Osteoblast (primary cell): ENCODE data around the gene RPS24. TPM values are rescaled to one million over a fixed set of nuclear protein-coding genes. Genes with fewer than 3 reads are reported as not detected.

Source experiments
- DNase-seq: peaks from one replicate; pipeline ENCODE4 v3.0.0; 2011; ENCODE audit warnings: low spot score, mixed read lengths; ENCODE audit not compliant: insufficient read length; ENCODE audit errors: missing footprints
- H2AFZ ChIP-seq: 2 replicates; pipeline ENCODE4 v1.6.0; 2011; ENCODE audit warnings: mild to moderate bottlenecking, low read length
- H3K27ac ChIP-seq: 2 replicates; pipeline ENCODE4 v1.5.1; 2011; ENCODE audit warnings: mild to moderate bottlenecking, low read depth, low read length, moderate library complexity
- H3K27me3 ChIP-seq: 2 replicates; pipeline ENCODE4 v1.6.0; 2012; ENCODE audit warnings: mild to moderate bottlenecking, control low read depth, inconsistent platforms, low read length, moderate library complexity; ENCODE audit not compliant: insufficient read depth
- H3K36me3 ChIP-seq: 2 replicates; pipeline ENCODE4 v1.5.1; 2011; ENCODE audit warnings: mild to moderate bottlenecking, low read length, control low read depth, moderate library complexity; ENCODE audit not compliant: insufficient read depth
- H3K4me1 ChIP-seq: 2 replicates; pipeline ENCODE4 v1.5.1; 2011; ENCODE audit warnings: mild to moderate bottlenecking, low read length, control low read depth, moderate library complexity; ENCODE audit not compliant: insufficient read depth
- H3K4me2 ChIP-seq: 2 replicates; pipeline ENCODE4 v1.6.0; 2011; ENCODE audit warnings: mild to moderate bottlenecking, low read length; ENCODE audit not compliant: insufficient read depth
- H3K4me3 ChIP-seq: fragments of 200-600 bp; sonication (generic); 3 replicates; pipeline ENCODE4 v1.5.1; 2012; ENCODE audit warnings: mild to moderate bottlenecking, low read length, inconsistent platforms; ENCODE audit not compliant: insufficient read depth
- H3K79me2 ChIP-seq: 2 replicates; pipeline ENCODE4 v1.6.0; 2012; ENCODE audit warnings: mild to moderate bottlenecking, low read length, control low read depth, inconsistent platforms; ENCODE audit not compliant: insufficient read depth
- H3K9me3 ChIP-seq: 2 replicates; pipeline ENCODE4 v1.5.1; 2011; ENCODE audit warnings: low read depth, low read length, control low read depth
- H4K20me1 ChIP-seq: 2 replicates; pipeline ENCODE4 v1.6.0; 2012; ENCODE audit warnings: mild to moderate bottlenecking, low read length, control low read depth; ENCODE audit not compliant: insufficient read depth
- total RNA-seq: library from RNA; depleted of rRNA; stranded (reverse); fragments of >200 nt; gene quantifications from 2 replicates; pipeline ENCODE4 v1.2.3, GENCODE V29; 2012
- TF ChIP-seq, protein P1 (sequence below): IDR thresholded peaks from 2 replicates; pipeline ENCODE4 v1.5.1; 2011; ENCODE audit warnings: mild to moderate bottlenecking, low read depth, low read length, moderate library complexity; ENCODE audit errors: extremely low read depth

Gene RPS24
- total RNA-seq, 1 donor, result 1,685 TPM

DNA sequence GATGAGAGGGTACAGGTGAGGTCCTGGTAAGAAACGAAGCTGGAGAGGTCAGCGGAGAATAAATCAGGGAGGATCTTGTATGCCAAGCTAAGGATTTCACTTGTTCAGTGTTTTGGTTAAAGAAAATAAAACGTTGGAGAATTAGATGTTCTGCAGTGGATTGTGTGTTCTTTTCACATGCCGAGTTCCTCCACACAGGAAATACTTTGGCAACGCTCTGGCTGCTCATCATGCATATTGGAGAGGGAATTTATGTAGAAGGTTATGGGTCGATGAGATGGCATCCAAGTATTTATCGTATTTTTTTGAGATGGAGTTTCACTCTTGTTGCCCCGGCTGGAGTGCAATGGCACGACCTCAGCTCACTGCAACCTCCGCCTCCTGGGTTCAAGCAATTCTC, 11.0 kb downstream of the RPS24 start:
- peak overlapping the region; percentile 49 for H3K4me2 ChIP-seq
- TF ChIP-seq, protein P1, sequence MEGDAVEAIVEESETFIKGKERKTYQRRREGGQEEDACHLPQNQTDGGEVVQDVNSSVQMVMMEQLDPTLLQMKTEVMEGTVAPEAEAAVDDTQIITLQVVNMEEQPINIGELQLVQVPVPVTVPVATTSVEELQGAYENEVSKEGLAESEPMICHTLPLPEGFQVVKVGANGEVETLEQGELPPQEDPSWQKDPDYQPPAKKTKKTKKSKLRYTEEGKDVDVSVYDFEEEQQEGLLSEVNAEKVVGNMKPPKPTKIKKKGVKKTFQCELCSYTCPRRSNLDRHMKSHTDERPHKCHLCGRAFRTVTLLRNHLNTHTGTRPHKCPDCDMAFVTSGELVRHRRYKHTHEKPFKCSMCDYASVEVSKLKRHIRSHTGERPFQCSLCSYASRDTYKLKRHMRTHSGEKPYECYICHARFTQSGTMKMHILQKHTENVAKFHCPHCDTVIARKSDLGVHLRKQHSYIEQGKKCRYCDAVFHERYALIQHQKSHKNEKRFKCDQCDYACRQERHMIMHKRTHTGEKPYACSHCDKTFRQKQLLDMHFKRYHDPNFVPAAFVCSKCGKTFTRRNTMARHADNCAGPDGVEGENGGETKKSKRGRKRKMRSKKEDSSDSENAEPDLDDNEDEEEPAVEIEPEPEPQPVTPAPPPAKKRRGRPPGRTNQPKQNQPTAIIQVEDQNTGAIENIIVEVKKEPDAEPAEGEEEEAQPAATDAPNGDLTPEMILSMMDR, result no peak
- DNase-seq, result peak; percentile 36

DNA sequence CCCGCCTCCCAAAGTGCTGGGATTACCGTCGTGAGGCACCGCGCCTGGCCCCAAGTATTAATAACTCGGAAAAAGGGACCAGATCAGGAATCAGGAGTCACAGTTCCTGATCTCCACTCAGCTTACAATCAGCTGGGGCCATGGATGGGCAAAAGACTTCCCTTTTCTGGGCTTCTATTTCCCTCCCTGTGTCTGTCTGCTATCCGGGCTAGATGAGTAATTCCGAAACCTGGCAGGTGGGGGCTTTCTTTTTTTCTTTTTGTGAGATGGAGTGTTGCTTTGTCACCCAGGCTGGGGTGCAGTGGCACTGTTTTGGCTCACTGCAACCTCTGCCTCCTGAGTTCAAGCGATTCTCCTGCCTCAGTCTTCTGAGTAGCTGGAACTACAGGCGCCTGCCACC, 11.6 kb downstream of the RPS24 start:
- Histone ChIP-seq H2AFZ (no peak overlapping the region), H3K36me3 (peaks cover 25% of the 10 kb centered on the region), H4K20me1 (peaks cover 32% of the 10 kb centered on the region), H3K4me3 (no peak overlapping the region), H3K4me1 (peaks cover 23% of the 10 kb centered on the region), H3K27me3 (no peaks in the 10 kb centered on the region), H3K27ac (peak overlapping the region; percentile 18), H3K79me2 (peaks cover 7% of the 10 kb centered on the region), H3K9me3 (no peaks in the 10 kb centered on the region), H3K4me2 (no peak overlapping the region)
- TF ChIP-seq, protein P1, result no peak
- no peak for DNase-seq

More for the DNA sequence above, 11.0 kb downstream of the RPS24 start:
- Histone ChIP-seq H3K9me3 (no peaks in the 10 kb centered on the region), H3K27ac (peak overlapping the region; percentile 25), H3K79me2 (peaks cover 10% of the 10 kb centered on the region), H3K27me3 (no peaks in the 10 kb centered on the region), H3K36me3 (peaks cover 31% of the 10 kb centered on the region), H3K4me1 (peaks cover 23% of the 10 kb centered on the region), H4K20me1 (peaks cover 37% of the 10 kb centered on the region), H3K4me3 (no peak overlapping the region), H2AFZ (no peak overlapping the region)

DNA sequence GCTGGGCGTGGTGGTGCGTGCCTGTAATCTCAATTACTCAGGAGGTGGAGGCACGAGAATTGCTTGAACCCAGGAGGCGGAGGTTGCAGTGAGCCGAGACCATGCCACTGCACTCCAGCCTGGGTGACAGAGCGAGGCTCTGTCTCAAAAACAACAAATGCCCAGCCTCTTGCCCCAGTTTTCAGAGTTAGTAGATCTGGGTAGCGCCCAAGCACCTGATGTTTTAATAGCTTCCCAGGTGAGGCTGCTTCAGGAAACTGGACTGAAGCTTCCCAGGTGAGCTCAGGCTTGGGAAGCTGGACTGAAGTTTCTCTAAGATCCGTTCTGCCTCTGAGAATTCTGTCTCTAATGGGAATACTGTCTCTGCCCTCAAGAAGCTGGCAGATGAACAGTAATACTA, 12.2 kb downstream of the RPS24 start:
- TF ChIP-seq, protein P1, result no peak
- peaks cover 28% of the 10 kb centered on the region for H4K20me1 ChIP-seq
- no peaks in the 10 kb centered on the region for H3K27me3 ChIP-seq
- H2AFZ ChIP-seq, result no peak overlapping the region
- no peak overlapping the region for H3K4me2 ChIP-seq
- H3K4me3 ChIP-seq, result no peak overlapping the region
- peaks cover 23% of the 10 kb centered on the region for H3K4me1 ChIP-seq
- H3K27ac ChIP-seq, result no peak overlapping the region
- H3K79me2 ChIP-seq, result peaks cover 2% of the 10 kb centered on the region
- peaks cover 19% of the 10 kb centered on the region for H3K36me3 ChIP-seq
- DNase-seq, result no peak
- no peaks in the 10 kb centered on the region for H3K9me3 ChIP-seq

DNA sequence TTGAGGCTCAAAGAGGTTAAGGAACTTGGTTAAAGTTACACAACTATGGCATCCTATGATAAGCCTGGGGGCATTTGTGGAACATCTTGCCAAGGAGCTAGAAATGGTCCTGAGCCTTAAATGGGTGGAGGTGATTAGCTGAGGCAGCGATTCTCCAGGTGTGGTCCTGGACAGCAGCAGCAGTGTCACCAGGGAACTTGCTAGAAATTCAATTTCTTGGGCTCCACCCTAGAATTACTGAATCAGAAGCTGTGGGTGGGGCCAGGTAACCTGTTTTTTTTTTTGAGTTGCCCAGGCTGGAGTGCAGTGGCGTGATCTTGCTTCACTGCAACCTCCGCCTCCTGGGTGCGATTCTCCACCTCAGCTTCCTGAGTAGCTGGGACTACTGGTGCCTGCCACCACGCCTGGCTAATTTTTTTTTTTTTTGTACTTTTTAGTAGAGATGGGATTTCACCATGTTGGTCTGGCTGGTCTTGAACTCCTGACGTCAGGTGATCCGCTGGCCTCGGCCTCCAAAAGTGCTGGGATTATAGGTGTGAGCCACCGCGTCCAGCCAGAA, 13.1 kb downstream of the RPS24 start:
- Histone ChIP-seq H3K9me3 (no peaks in the 10 kb centered on the region), H3K36me3 (peaks cover 10% of the 10 kb centered on the region), H4K20me1 (peaks cover 18% of the 10 kb centered on the region), H3K27ac (no peak overlapping the region), H3K4me2 (no peak overlapping the region), H3K4me3 (no peak overlapping the region), H3K4me1 (peaks cover 23% of the 10 kb centered on the region), H2AFZ (no peak overlapping the region), H3K27me3 (no peaks in the 10 kb centered on the region), H3K79me2 (no peaks in the 10 kb centered on the region)
- TF ChIP-seq, protein P1, result no peak
- no peak for DNase-seq
